ENCODE measurements around the gene RAP1GAP2. TPM values are rescaled to one million over a fixed set of nuclear protein-coding genes. Genes with fewer than 3 reads are reported as not detected.

RAP1GAP2 gene
- total RNA-seq, 2 experiments from 2014 or later: 11.3 to 28.2 TPM

DNA sequence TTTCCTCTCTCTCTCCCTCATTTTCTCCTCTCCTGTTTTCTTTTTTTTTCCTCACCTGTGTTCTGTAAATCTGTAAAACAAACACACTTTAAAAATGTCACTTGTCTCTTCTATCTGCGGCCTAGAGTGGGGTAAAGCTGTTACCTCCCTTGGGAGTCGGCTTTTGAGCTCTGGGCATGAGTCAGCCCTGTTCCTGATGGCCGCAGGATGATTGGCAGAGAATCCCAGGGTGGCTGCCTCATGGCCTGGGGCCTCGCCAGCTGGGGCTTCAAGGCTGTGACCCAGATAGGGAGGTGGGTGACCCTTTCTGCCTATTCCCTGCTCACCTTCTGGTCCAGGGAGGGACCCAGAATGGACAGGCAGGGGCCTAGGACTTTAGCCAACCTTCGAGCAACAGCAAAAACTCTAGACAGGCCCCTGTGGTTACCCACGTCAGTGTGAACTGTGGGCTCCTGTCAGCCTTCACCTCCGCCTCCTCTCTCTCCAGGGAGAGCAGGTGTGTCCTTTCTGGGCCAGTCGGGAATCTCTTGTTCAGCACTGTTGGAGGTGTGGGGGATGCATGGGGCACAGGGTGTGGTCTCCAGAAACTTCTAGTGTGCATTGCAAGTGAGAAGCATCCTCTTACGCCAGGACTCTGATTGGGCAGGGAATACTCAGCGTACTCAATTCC is 87.4 kb downstream of the RAP1GAP2 start:
- Histone ChIP-seq H2AFZ (ENCODE audit: low read length) (no peak overlapping the region), H3K4me3 (ENCODE audit: low read depth, low read length, poor library complexity, severe bottlenecking) (no peak overlapping the region), H3K36me3 (ENCODE audit: insufficient read depth, low read length) (no peaks in the 10 kb centered on the region), H3K79me2 (ENCODE audit: insufficient read depth, low read depth, low read length) (no peaks in the 10 kb centered on the region), H3K9me2 (ENCODE audit: insufficient read depth, low read length) (no peaks in the 10 kb centered on the region), H4K20me1 (ENCODE audit: insufficient read depth, low read length) (no peaks in the 10 kb centered on the region), H3K9me3 (ENCODE audit: low read length) (no peaks in the 10 kb centered on the region), H3K4me1 (ENCODE audit: insufficient read depth, low read length, poor library complexity, severe bottlenecking) (peaks cover 11% of the 10 kb centered on the region), H3K4me2 (ENCODE audit: low read length) (no peak overlapping the region), H3K27ac (ENCODE audit: low read depth, low read length, poor library complexity, severe bottlenecking) (no peak overlapping the region)
- intact Hi-C loops (cut with micrococcal nuclease; ENCODE audit: unreplicated experiment): no loop called here
- DNase-seq (ENCODE audit: low spot score): no peak
- no TSS peak for BruUV-seq (replicated peaks)
- TF ChIP-seq EZH2phosphoT487 (IDR thresholded peaks at IDR 0.05; ENCODE audit: borderline replicate concordance, low read depth, low read length): no peak
- POLR2A ChIA-PET: no interaction called here
- CTCF ChIA-PET (ENCODE audit: unreplicated experiment): no interaction called here

DNA sequence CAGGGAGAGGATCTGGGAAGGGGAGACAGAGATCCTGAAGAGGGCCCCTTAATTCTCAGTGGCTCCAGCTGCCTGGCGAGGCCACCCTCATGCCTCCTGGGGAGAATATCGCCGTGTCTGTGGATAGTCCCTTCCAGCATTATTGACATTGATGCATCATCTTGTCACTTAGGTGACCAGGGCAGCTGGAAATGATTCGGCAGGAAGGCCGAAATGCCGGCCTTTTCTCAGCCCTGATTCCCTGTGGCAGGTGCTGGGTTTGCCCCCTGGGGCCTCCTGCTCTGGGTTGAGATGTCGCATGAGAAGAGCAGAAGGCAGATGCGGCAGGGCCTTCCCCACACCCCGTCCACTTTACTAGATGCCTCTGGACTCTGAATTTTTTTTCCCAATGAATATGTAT is 89.5 kb downstream of the RAP1GAP2 start:
- no peaks in the 10 kb centered on the region for H3K9me2 ChIP-seq (ENCODE audit: insufficient read depth, low read length)
- no TSS peak for BruUV-seq (replicated peaks)
- no peak for DNase-seq (ENCODE audit: low spot score)
- H3K4me1 ChIP-seq (ENCODE audit: insufficient read depth, low read length, poor library complexity, severe bottlenecking): peaks cover 15% of the 10 kb centered on the region
- H3K4me3 ChIP-seq (ENCODE audit: low read depth, low read length, poor library complexity, severe bottlenecking): no peak overlapping the region
- intact Hi-C loops (cut with micrococcal nuclease; ENCODE audit: unreplicated experiment): no loop called here
- no peak overlapping the region for H3K27ac ChIP-seq (ENCODE audit: low read depth, low read length, poor library complexity, severe bottlenecking)
- CTCF ChIA-PET (ENCODE audit: unreplicated experiment): no interaction called here
- H3K4me2 ChIP-seq (ENCODE audit: low read length): no peak overlapping the region
- H3K9me3 ChIP-seq (ENCODE audit: low read length): no peaks in the 10 kb centered on the region
- no peaks in the 10 kb centered on the region for H3K79me2 ChIP-seq (ENCODE audit: insufficient read depth, low read depth, low read length)
- no peaks in the 10 kb centered on the region for H4K20me1 ChIP-seq (ENCODE audit: insufficient read depth, low read length)
- POLR2A ChIA-PET: no interaction called here
- no peaks in the 10 kb centered on the region for H3K36me3 ChIP-seq (ENCODE audit: insufficient read depth, low read length)
- TF ChIP-seq EZH2phosphoT487 (IDR thresholded peaks at IDR 0.05; ENCODE audit: borderline replicate concordance, low read depth, low read length): no peak
- TF ChIP-seq, protein P1, sequence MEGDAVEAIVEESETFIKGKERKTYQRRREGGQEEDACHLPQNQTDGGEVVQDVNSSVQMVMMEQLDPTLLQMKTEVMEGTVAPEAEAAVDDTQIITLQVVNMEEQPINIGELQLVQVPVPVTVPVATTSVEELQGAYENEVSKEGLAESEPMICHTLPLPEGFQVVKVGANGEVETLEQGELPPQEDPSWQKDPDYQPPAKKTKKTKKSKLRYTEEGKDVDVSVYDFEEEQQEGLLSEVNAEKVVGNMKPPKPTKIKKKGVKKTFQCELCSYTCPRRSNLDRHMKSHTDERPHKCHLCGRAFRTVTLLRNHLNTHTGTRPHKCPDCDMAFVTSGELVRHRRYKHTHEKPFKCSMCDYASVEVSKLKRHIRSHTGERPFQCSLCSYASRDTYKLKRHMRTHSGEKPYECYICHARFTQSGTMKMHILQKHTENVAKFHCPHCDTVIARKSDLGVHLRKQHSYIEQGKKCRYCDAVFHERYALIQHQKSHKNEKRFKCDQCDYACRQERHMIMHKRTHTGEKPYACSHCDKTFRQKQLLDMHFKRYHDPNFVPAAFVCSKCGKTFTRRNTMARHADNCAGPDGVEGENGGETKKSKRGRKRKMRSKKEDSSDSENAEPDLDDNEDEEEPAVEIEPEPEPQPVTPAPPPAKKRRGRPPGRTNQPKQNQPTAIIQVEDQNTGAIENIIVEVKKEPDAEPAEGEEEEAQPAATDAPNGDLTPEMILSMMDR (conservative IDR thresholded peaks at IDR 0.05; ENCODE audit: low read length): no peak
- H2AFZ ChIP-seq (ENCODE audit: low read length): no peak overlapping the region

DNA sequence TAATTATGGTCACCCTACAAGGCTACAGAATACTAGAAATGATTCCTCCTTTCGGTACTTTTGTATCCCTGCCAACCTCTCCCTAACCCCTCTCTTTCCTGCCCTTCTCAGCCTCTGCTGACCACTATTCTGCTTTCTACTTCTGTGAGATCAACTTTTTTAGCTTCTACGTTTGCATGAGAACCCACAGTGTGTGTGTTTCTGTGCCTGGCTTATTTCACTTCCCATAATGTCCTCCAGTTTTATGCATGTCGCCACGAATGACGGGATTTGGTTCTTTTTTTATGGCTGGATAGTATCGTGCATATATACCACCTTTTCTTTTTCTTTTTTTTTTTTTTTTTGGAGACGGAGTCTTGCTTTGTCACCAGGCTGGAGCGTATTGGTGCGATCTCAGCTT is 92.1 kb downstream of the RAP1GAP2 start:
- no peaks in the 10 kb centered on the region for H4K20me1 ChIP-seq (ENCODE audit: insufficient read depth, low read length)
- DNase-seq (ENCODE audit: low spot score): no peak
- H3K4me2 ChIP-seq (ENCODE audit: low read length): peak overlapping the region; percentile 36; the same call in 1 of the 2 replicates
- no TSS peak for BruUV-seq (replicated peaks)
- no peaks in the 10 kb centered on the region for H3K9me2 ChIP-seq (ENCODE audit: insufficient read depth, low read length)
- H3K4me1 ChIP-seq (ENCODE audit: insufficient read depth, low read length, poor library complexity, severe bottlenecking): peaks cover 15% of the 10 kb centered on the region
- no peaks in the 10 kb centered on the region for H3K9me3 ChIP-seq (ENCODE audit: low read length)
- ChIA-PET POLR2A (no interaction called here), CTCF (ENCODE audit: unreplicated experiment) (no interaction called here)
- H3K27ac ChIP-seq (ENCODE audit: low read depth, low read length, poor library complexity, severe bottlenecking): no peak overlapping the region
- H3K36me3 ChIP-seq (ENCODE audit: insufficient read depth, low read length): no peaks in the 10 kb centered on the region
- intact Hi-C loops (cut with micrococcal nuclease; ENCODE audit: unreplicated experiment): no loop called here
- TF ChIP-seq, protein P1 (conservative IDR thresholded peaks at IDR 0.05; ENCODE audit: low read length): no peak
- no peak for TF ChIP-seq EZH2phosphoT487 (IDR thresholded peaks at IDR 0.05; ENCODE audit: borderline replicate concordance, low read depth, low read length)
- no peaks in the 10 kb centered on the region for H3K79me2 ChIP-seq (ENCODE audit: insufficient read depth, low read depth, low read length)
- no peak overlapping the region for H3K4me3 ChIP-seq (ENCODE audit: low read depth, low read length, poor library complexity, severe bottlenecking)
- H2AFZ ChIP-seq (ENCODE audit: low read length): no peak overlapping the region
